Adrenal gland (tissue), 12 donors: Measurements from ENCODE around the gene EHD3. TPM values are rescaled to one million over a fixed set of nuclear protein-coding genes. Genes with fewer than 3 reads are reported as not detected.

Experiments used
- DNase-seq, 7 donors: peaks; one replicate each; pipeline ENCODE4 v3.0.0-alpha.2; 2019 to 2020
- H3K27ac ChIP-seq, 5 donors: fragments of 200-600 bp; sonication (generic) in 4 of 5; 1 replicate in 3 of 5; 2 replicates in 2 of 5; pipeline versions ENCODE4 v1.5.1 to v1.8.0; 2016 to 2020; ENCODE audit warnings: mild to moderate bottlenecking in 1 of 5
- H3K27me3 ChIP-seq: fragments of 200-600 bp; 2 replicates; pipeline ENCODE4 v1.8.0; 2021
- H3K36me3 ChIP-seq, 2 donors: fragments of 200-600 bp; replicated peaks in 1 of 2; 1 replicate in 1 of 2; 2 replicates in 1 of 2; pipeline versions ENCODE4 v1.5.1 to v1.8.0; 2018 to 2022
- H3K4me1 ChIP-seq, 2 donors: fragments of 200-600 bp; replicated peaks in 1 of 2; 1 replicate in 1 of 2; 2 replicates in 1 of 2; pipeline versions ENCODE4 v1.5.1 to v1.8.0; 2018 to 2021
- H3K4me3 ChIP-seq, 4 donors: fragments of 200-600 bp; sonication (generic) in 3 of 4; one replicate each; pipeline ENCODE4 v1.5.1; 2016 to 2018
- H3K9me3 ChIP-seq, 3 donors: fragments of 200-600 bp; sonication (generic) in 1 of 3; replicated peaks in 1 of 3; 1 replicate in 2 of 3; 2 replicates in 1 of 3; pipeline versions ENCODE4 v1.5.1 to v1.8.0; 2016 to 2021
- CTCF ChIP-seq, 6 experiments: fragments of 450-650 bp in 4 of 6; fragments of 200-600 bp in 2 of 6; sonication (generic) in 1 of 6; IDR thresholded peaks; 1 replicate in 5 of 6; 2 replicates in 1 of 6; pipeline versions ENCODE4 v1.5.1 to v1.8.0; 2016 to 2021; ENCODE audit warnings: antibody characterized with exemption in 6 of 6, mild to moderate bottlenecking in 2 of 6, moderate library complexity in 1 of 6
- POLR2A ChIP-seq, 2 donors: fragments of 450-650 bp; IDR thresholded peaks; one replicate each; pipeline ENCODE4 v1.6.1; 2017; ENCODE audit warnings: antibody characterized with exemption in 2 of 2, mild to moderate bottlenecking in 2 of 2, moderate library complexity in 1 of 2
- WGBS, 4 donors: extraction: QIAGEN DNeasy Blood & Tissue Kit in 2 of 4; methylation state at CpG; one replicate each; pipeline versions ENCODE4 v1.1.5 to v1.1.7; 2013 to 2017; 5-methylcytosine and 5-hydroxymethylcytosine counted together
- intact Hi-C, 2 donors: fragments of 100-400 bp; cut with DNase I; formaldehyde crosslinking; loops; one replicate each; pipeline versions ENCODE4 v1.14.1 to v1.15.0; 2022 to 2023
- polyA plus RNA-seq, 3 donors: library from polyadenylated mRNA; stranded (reverse); fragments of 200-250 nt in 2 of 3; fragments of 350-450 nt in 1 of 3; fragmentation: Illumina TruSeq in 1 of 3; extraction: RNeasy Lipid Tissue Mini Kit (QIAGEN cat#74804) in 1 of 3; gene quantifications; one replicate each; pipeline ENCODE4 v1.2.3, GENCODE V29; 2013 to 2014
- total RNA-seq, 9 donors: library from RNA; depleted of rRNA in 4 of 9; stranded (reverse); fragments of >200 nt in 4 of 9; fragments of 120-200 nt in 1 of 9; fragmentation: NEBNext Ultra II Directional in 1 of 9; extraction: Animal tissue kit (Norgen Biotek cat#: 25700) in 1 of 9; gene quantifications; one replicate each; pipeline versions ENCODE4 v1.1.0 to v1.2.4, GENCODE V29; 2013 to 2023
- donor health status: healthy with polysubstance abuse.
- donor health status: Bipolar disorder and iron deficiency.
- donor health status: DM: yes; HTN: yes; CAD: no.
- donor health status: DM: no; HTN: no; CAD: no.
- donor health status: DM: no; HTN: no; CAD: no.
- donor health status: DM: yes; HTN: yes; CAD: no.

The EHD3 gene
- total and polyA plus RNA-seq, 12 donors = 4.6 to 51.9 (median 22.3) TPM

- TF ChIP-seq POLR2A (IDR thresholded peaks at IDR 0.05) = no peak
- TF ChIP-seq CTCF (IDR thresholded peaks at IDR 0.05) = no peak
- Histone ChIP-seq H3K9me3 (no peaks in the 10 kb centered on the region), H3K4me3 (no peak overlapping the region), H3K4me1 (no peaks in the 10 kb centered on the region), H3K27ac (no peak overlapping the region), H3K36me3 (no peaks in the 10 kb centered on the region), H3K27me3 (no peaks in the 10 kb centered on the region)
- 77 to 96% (median 80%) methylated on average over 2 of the region's 2 CpGs for WGBS, 4 donors
- peak in 1 of 7 donors; percentile 20 for DNase-seq
- intact Hi-C loops = no loop called here
Observed at GRCh38 chr2:31284107-31284506, 50.2 kb downstream of the EHD3 start.

GRCh38 chr2:31286230-31286629, 52.3 kb downstream of the EHD3 start:
- intact Hi-C loops = no loop called here
- WGBS, 4 donors = 73 to 77% (median 75%) methylated on average over 4 of the region's 4 CpGs
- TF ChIP-seq CTCF (IDR thresholded peaks at IDR 0.05) = no peak
- no peak for TF ChIP-seq POLR2A (IDR thresholded peaks at IDR 0.05)

GRCh38 chr2:31286961-31287550, 53.1 kb downstream of the EHD3 start:
- peak in 1 of 7 donors; percentile 37 for DNase-seq
- TF ChIP-seq CTCF (IDR thresholded peaks at IDR 0.05) = no peak
- TF ChIP-seq POLR2A (IDR thresholded peaks at IDR 0.05) = no peak
- intact Hi-C loops = no loop called here
- Histone ChIP-seq H3K27ac (peak overlapping the region in 1 of 5 donors; percentile 40), H3K36me3 (no peaks in the 10 kb centered on the region), H3K9me3 (no peaks in the 10 kb centered on the region), H3K4me3 (no peak overlapping the region), H3K27me3 (no peaks in the 10 kb centered on the region), H3K4me1 (no peaks in the 10 kb centered on the region)
- 63 to 73% (median 70%) methylated on average over 5 of the region's 5 CpGs for WGBS, 4 donors

More at GRCh38 chr2:31286230-31286629, 52.3 kb downstream of the EHD3 start:
- no peaks in the 10 kb centered on the region for H3K27me3 ChIP-seq
- peak in 1 of 7 donors; percentile 24 for DNase-seq
- no peak overlapping the region for H3K27ac ChIP-seq
- no peaks in the 10 kb centered on the region for H3K4me1 ChIP-seq
- H3K36me3 ChIP-seq = no peaks in the 10 kb centered on the region
- no peaks in the 10 kb centered on the region for H3K9me3 ChIP-seq
- H3K4me3 ChIP-seq = no peak overlapping the region

GRCh38 chr2:31287654-31288053, 53.7 kb downstream of the EHD3 start:
- no peaks in the 10 kb centered on the region for H3K36me3 ChIP-seq
- whole genome bisulfite sequencing, 4 donors = 34 to 49% (median 43%) methylated on average over 2 of the region's 2 CpGs
- DNase-seq = peak in 1 of 7 donors; percentile 27
- H3K4me1 ChIP-seq = no peaks in the 10 kb centered on the region
- H3K27me3 ChIP-seq = no peaks in the 10 kb centered on the region
- H3K9me3 ChIP-seq = no peaks in the 10 kb centered on the region
- H3K27ac ChIP-seq = peak overlapping the region in 1 of 5 donors; percentile 40
- intact Hi-C loops = no loop called here
- TF ChIP-seq POLR2A (IDR thresholded peaks at IDR 0.05) (no peak), CTCF (IDR thresholded peaks at IDR 0.05) (no peak)
- no peak overlapping the region for H3K4me3 ChIP-seq
